ENCODE measurements around the gene AWAT1.
"Not testable (repeated sequence)": the region's sequence is repeated elsewhere in the genome, so short reads cannot be mapped to it uniquely, and the experiment has no call there.

AWAT1 gene

GRCh38 chrX:70234355-70234754, at the start of gene AWAT1:
Gene AWAT1, plus strand, starts transcription at chrX:70234655. Its CDS starts 41 bp downstream, at chrX:70234696.
- no peak for DNase-seq (ENCODE audit: low spot score)

GRCh38 chrX:70190225-70190624, 44.2 kb upstream of the AWAT1 start:
- no peak for DNase-seq (ENCODE audit: low spot score)

GRCh38 chrX:70196961-70197720, 37.3 kb upstream of the AWAT1 start:
- DNase-seq (ENCODE audit: low spot score): peak; percentile 51

DNA sequence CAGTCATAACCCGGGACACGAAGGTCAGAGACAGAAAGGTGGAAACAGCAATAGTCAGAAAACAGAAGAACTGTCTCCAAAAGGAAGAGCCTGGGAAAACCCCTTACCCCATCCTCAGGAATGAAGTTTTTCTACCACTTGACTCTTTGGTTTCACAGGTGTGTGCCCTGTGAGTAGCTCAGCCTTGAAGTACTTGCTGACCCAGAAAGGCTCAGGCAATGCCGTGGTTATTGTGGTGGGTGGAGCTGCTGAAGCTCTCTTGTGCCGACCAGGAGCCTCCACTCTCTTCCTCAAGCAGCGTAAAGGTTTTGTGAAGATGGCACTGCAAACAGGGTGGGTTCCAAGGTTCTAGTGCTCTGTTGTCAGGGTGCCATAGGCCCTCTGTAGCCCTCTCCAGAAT, 32.7 kb upstream of the AWAT1 start:
- no peak for DNase-seq (ENCODE audit: low spot score)

- no peak for DNase-seq (ENCODE audit: low spot score)
Measured at GRCh38 chrX:70208479-70208878, 26.0 kb upstream of the AWAT1 start.

- not testable (repeated sequence) for DNase-seq (ENCODE audit: low spot score)
Measured at GRCh38 chrX:70209570-70209969, 24.9 kb upstream of the AWAT1 start.

- no peak for DNase-seq (ENCODE audit: low spot score)
Measured at GRCh38 chrX:70219938-70220764, 14.3 kb upstream of the AWAT1 start.

DNA sequence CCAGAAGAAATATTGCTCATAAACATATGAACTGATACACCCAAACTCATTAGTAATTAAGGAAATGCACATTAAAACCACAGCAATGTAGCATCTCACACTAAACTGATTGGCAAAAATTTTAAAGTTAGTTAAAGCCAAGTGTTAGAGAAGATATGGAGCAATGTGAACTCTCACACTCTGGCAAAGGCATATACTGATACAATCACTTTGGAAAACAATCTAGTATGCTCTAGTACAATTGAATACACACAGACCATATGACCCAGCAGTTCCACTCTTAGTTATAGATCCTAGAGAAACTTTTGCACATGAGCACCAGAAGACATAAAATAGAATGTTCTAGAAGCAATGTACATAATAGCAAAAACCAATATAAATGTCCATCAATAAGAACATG, 8.4 kb upstream of the AWAT1 start:
- DNase-seq (ENCODE audit: low spot score): no peak

DNA sequence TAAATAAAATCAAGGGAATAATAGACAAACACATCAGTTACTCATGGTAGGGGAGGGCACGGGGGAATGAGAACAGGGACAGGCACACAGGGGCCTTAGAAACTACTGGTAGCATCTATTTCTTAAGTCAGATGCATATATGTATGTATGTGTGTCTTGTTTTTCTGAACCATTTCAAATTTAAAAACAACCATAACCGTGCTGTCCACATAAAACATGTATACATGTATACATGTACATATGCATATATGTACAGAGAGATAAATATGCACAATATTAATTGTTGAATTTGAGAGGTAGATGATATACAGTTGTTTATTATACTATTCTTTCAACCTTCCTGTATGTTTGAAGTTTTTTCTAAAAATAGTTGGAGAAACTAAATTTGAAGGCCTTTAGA, 7.8 kb upstream of the AWAT1 start:
- no peak for DNase-seq (ENCODE audit: low spot score)

DNA sequence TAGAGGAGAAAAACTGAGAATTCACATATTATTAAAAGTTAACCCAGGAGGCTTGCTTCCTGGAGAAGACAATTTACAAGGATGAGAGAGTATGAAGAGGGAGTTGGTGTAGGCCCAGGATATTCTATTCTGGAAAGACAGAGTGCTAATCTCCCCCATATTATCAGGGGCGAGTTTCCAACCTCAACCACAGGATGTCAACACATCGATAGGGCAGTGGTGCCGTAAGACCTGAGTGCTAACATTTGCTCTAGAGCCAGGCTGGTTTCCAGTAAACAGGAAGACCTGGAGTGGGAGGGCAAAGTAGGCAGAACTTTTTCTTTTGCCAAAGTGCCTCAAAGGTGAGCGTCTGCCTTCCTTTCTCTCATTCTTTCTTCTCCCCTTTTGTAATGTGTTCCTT, 2.8 kb upstream of the AWAT1 start:
- no peak for DNase-seq (ENCODE audit: low spot score)

- no peak for DNase-seq (ENCODE audit: low spot score)
Measured at GRCh38 chrX:70240751-70241150, 6.3 kb downstream of the AWAT1 start.

- no peak for DNase-seq (ENCODE audit: low spot score)
Measured at GRCh38 chrX:70241501-70241900, 7.0 kb downstream of the AWAT1 start.

- not testable (repeated sequence) for DNase-seq (ENCODE audit: low spot score)
Measured at GRCh38 chrX:70243601-70244000, 9.1 kb downstream of the AWAT1 start.

DNA sequence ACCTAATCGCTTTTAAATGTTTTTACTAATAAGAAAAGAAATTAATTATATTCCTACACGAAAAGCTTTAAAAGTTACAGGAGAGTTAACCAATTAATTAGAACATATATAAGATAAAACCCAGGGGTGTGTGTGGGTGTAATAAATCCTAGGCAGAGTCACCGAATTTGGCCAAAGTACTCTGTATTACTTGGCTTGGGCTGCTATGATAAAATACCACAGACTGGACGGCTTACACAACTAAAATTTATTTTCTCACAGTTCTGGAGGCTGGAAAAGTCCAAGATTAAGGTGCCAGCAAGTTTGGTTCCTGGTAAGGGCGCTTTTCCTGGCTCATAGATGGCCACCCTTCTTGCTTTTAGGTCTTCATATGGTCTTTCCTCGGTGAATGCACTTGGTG, 10.4 kb downstream of the AWAT1 start:
- DNase-seq (ENCODE audit: low spot score): no peak

GRCh38 chrX:70247252-70247651, 12.8 kb downstream of the AWAT1 start:
- DNase-seq (ENCODE audit: low spot score): no peak

GRCh38 chrX:70252491-70252890, 18.0 kb downstream of the AWAT1 start:
- DNase-seq (ENCODE audit: low spot score): no peak

DNA sequence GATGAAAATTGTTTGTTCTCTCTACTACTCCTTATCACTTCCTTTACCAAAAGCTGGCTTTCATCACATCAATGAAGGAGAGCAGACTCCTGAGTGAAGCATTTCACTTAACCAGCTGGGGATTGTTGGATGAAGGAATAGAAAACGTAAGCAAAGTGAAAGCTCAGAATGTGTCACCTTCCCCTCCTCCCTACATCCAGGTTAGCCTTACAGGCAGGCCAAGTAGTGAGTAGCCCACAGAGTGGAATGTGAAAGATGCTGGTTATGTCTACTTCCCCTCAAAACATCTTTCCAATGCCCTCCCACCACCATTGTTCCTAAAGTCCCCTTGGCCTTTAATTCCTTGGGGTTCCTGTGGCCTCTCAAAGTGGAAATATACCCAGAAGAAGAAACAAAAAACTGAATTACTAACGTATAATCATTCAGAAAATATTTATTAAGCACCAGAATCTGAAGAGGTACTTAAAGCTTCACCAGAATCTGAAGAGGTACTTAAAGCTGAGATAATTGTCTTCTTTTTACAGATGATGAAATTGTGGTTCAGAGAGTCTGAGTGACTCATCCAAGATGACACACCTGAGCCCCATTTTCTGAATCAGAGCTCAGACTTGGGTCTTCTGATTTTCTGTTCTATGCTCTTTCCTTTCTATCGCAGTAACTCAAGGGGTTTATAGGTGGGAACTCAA, 19.1 kb downstream of the AWAT1 start:
- no peak for DNase-seq (ENCODE audit: low spot score)

DNA sequence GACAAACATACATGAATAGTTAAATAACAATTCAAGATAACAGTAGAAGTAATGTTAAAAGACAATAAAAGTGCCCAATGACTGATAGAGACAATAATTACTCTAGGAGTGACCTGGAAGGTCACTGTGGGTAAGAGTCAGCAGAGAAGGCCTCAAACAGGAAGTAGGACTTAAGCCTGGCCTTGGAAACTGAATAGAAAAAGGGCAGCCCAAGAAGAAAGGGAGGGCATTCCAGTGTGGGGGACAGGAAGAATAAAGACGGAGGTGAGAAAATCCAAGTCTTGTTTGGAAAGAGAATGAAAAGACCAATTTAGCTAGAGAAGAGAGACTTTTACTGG, 19.6 kb downstream of the AWAT1 start:
- no peak for DNase-seq (ENCODE audit: low spot score)

DNA sequence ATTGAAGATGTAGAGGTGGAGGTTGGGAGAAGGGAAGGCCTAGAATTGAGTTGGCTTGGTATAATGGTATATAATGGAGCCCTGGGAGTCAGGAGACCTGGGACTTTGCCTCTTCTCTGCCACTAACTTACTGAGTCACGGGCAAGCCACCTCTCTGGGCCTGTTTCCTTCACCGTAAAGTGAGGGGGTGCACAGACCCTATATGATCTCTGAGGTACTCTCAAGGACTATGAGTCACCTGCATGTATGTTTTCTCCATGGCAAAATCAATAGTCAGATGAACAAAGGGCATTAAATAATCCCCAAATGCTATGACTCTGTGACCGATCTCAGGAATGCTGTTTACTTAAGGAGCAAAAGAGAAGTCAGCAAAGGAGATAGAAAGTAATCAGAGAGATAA, 20.5 kb downstream of the AWAT1 start:
- DNase-seq (ENCODE audit: low spot score): no peak

GRCh38 chrX:70255452-70255851, 21.0 kb downstream of the AWAT1 start:
- DNase-seq (ENCODE audit: low spot score): no peak

GRCh38 chrX:70257423-70258288, 23.2 kb downstream of the AWAT1 start:
- DNase-seq (ENCODE audit: low spot score): no peak

DNA sequence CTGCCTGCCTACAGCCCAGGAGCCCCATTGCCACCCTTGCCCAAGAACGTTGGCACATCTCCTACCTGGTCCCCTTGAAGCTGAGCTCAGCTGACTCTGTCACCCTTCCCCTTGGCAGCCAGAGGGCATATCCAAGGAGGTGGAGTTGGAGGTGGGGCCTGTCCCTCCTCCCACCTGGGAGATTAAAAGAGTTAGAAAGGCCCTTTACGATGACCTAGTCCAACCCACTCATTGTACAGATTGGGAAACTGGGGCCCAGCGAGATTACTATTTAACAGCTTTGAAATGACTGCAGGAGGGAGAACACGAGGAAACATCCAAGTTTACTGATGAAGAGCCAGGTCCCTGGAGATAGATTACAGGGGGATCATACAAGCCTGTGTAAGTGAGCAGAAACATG, 25.6 kb downstream of the AWAT1 start, which contains the start of gene P2RY4:
Gene P2RY4 (minus strand): TSS at position 101 of the 400 bp plus-strand sequence. CDS start 580 bp downstream, outside the sequence.
- DNase-seq (ENCODE audit: low spot score): no peak
